GM19193 (cell line): Measurements from ENCODE around the gene HNRNPF.

Source experiments
- POLR2A ChIP-seq: IDR thresholded peaks from 4 replicates; pipeline ENCODE4 v1.6.1; 2011; ENCODE audit not compliant: insufficient read depth, insufficient read length; ENCODE audit errors: extremely low read depth

The HNRNPF gene

DNA sequence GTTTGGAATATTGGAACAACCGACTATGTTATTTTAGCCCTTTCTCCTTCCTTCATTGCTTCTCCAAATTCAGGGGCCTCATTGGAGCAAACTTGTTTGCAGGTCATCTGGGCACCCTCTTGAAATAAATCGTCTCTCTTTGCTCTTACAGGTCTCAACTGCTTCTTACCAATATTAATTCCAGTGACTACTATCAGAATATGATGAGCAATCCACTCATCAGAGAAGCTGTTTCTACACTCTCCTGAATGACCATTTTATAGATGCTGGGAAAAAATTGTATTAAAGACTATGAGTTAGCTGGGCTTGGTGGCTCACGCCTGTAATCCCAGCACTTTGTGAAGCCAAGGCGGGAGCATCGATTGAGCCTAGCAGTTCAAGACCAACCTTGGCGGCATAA lies 12.5 kb upstream of the HNRNPF start:
- TF ChIP-seq POLR2A = no peak

DNA sequence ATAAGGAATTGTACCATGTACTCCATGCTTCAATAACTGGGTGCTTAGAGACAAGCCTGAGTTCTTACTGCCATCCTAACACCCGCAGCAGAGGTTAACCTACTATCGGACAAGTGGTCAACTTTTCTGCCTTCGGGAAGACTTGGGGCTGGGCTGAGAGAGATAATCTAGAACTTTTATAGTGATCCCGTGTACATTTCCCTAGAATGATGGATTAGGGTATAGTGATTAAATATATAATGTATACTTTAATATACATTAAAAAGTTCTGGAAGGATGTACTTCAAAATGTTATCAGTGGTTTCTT lies 12.2 kb upstream of the HNRNPF start:
- no peak for TF ChIP-seq POLR2A

DNA sequence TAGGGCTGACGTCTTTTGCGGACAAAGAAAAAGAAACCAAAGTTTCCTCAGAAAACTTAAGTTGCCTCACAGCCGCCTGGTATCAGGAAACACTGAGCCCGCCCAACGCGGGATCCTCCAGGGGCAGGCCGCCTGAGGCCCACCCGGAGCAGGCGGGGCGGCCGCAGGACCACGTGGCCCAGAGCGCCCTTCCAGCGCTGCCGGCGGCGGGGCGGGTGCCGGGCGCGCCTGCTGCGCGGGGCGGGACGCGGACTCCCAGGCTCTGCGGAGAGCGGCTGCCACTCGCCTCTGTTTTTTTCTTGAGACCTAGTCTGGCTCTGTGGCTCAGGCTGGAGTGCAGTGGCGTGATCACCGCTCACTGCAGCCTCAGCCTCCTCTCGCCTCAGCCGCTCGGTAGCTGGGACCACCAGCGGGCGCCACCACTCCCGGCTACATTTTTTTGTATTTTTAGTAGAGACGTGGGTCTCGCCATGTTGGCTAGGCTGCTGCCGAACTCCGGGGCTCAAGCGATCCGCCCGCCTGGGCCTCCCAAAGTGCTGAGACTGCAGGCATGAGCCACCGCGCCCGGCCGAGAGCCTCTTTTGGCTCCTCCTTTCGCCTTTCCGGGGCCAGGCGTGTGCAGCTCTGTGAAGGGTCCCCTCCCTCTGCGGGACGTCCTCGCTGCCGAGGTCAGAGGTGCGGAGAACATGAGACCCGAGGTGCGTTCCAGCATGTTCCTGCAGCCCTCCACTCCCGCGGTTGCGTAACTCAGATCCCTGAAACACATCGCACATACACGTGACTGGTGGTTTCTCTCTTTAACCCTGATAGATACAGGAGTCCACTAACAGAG lies 11.6 kb upstream of the HNRNPF start:
- TF ChIP-seq POLR2A = peak; percentile 89

DNA sequence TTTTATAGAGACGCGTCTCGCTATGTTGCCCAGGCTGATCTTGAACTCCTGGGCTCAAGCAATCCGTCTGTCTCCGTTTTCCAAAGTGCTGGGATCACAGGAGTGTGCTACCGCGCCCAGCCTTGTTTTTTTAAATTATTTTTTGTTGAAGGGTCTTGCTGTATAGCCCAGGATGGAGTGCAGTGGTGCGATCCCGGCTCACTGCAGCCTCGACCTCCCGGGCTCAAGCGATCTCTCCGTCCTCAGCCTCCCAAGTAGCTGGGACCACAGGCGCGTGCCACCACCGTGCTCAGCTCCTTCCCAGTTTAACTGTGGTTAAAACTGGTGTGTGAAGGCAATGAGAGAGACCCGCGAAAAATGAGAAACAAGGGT lies 11.0 kb upstream of the HNRNPF start:
- no peak for TF ChIP-seq POLR2A

DNA sequence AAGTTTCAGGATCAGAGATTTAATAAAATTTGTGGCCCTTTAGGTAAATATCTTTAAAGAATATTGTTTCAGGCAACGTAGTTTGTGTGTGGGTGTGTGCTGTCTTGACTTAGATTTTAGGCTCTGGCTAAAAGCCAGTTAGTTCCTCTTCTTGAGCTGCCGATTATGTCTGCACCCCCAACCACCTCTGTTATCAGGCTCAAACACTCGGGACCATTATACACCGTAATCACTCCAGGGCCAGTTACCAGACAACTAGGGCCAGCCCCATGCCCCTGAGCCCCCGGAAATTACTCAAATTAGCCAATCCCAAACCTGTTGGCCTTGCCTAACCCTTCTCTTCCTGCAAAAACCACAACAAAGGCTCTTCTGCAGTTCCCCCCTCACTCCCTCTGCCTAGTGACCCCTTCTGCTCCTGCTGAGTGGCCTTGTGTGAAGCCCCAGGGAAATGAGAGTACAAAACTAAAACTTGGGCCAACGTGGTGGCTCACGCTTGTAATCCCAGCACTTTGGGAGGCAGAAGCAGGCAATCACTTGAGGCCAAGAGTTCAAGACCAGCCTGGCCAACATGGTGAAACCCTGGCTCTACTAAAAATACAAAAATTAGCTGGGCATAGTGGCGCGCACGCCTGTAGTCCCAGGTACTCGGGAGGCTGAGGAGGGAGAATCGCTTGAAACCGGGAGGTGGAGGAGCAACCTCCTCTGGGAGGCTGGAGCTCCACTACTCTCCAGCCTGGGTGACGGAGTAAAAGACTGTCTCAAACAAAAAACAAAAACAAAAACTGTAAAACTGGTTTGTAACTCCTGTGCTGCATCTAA lies 9.2 kb upstream of the HNRNPF start:
- no peak for TF ChIP-seq POLR2A

DNA sequence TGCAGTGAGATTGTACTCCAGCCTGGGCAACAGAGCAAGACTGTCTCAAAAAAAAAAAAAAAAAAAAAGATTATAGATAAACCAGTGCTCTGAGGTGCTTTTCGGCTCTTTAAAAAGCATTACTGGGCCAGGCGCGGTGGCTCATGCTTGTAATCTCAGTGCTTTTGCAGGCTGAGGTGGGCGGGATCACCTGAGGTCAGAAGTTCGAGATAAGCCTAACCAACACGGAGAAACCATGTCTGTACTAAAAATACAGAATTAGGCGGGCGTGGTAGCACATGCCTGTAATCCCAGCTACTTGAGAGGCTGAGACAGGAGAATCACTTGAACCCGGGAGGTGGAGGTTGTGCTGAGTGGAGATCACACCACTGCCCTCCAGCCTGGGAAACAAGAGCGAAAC lies 6.6 kb upstream of the HNRNPF start:
- TF ChIP-seq POLR2A = no peak

DNA sequence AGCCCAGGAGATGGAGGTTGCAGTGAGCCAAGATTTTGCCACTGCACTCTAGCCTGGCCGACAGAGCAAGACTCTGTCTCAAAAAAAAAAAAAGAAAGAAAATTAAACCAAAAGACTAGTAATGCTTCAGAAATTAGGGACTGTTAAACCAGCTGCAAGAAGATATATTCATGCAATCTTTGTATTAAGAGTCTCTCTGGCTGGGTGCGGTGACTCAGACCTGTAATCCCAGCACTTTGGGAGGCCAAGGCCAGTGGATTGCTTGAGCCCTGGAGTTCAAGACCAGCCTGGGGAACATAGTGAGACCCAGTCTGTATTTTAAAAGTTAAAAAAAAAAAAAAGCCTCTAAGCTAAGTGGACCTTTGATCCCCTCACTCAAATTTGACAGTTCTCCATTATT lies 2.5 kb upstream of the HNRNPF start:
- no peak for TF ChIP-seq POLR2A

DNA sequence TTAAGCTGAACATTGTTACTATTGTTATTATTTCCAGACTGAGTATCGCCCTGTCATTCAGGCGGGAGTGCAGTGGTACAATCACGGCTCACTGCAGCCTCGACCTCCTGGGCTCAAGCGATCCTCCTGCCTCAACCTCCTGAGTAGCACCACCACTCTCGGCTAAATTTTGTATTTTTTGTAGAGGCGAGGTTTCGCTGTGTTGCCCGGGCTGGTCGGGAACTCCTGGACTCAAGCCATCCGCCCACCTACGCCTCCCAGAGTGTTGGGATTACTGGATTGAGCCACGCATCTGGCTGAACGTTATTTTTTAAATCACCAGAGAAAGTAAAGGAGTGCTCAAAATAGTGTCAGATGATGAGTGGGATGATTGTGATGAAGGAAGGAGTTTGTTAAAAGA lies 1.4 kb upstream of the HNRNPF start:
- TF ChIP-seq POLR2A = no peak

DNA sequence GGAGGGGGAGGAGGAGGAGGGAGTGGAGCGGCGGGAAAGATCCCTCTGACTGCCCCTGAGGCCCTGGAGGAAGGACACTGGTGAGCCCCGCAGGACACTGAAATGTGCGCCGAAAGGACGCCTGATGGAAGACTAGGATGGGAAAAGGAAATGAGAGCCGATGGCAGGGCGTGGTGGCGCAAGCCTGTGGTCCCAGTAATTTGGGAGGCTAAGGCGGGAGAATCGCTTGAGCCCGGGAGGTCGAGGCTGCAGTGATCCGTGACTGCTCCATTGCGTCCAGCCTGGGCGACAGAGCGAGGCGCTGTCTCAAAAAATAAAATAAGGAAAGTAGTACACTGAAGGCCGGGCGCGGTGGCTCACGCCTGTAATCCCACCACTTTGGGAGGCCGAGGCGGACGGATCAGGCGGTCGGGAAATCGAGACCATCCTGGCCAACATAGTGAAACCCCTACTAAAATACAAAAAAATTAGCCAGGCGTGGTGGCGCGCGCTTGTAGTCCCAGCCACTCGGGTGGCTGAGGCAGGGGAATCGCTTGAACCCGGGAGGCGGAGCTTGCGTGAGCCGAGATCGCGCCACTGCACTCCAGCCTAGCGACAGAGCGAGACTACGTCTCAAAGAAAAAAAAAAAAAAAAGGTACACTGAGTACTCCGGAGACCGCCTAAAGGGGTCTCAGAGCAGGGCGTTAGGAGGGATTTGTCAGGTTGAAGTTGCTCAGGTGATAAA lies 561 bp upstream of the HNRNPF start:
- TF ChIP-seq POLR2A = no peak

DNA sequence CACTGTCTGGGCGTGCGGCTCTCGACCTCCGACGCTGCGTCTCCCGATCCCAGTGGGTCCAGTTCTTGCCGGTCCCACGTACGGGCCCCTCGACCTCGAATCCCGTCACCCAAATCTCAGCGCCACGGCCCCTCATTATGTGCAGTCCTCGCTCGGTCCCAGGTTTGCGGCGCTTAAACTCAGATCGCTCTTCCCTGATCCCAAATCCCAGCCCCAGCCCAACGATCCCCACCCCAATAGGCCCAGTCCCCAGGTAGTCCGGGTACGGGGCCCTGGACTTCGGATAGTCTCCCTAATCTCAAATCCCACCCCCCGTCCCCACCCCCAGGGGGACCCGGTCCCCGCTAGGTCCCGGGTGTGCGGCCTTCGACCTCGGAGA lies 666 bp downstream of the HNRNPF start:
- no peak for TF ChIP-seq POLR2A

DNA sequence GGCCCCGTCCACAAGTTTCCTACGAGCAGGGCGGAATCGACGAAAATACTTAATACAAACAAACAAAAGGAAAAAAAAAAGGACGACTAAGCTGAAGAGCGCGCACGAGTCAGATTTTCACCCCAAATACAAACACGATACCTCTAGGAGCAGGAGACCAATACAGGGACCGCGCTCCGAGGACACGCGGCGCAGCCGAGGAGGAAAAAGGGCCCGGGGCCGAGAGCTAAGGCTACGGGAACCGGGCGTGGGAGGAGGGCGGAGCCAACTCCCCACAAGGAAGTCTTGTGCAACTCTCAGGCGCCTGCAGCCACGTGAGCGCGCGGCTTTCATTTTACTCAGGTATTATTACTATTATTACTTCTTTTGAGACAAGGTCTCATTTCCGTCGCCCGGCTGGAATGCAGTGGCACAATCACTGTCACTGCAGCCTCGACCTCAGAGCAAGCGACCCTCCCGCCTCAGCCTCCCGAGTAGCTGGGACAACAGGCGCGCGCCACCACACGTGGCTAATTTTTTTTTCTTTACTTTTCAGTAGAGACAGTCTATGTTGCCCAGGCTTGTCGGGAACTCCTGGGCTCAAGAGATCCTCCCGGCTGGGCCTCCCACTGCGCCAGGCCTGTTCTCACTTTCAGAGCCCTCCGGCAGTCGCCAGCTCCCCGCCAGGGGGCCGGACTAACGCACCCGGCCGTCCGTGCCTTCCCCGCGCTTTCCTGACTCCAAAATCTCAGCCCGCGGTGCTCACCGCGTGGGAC lies 1.2 kb downstream of the HNRNPF start:
- TF ChIP-seq POLR2A = peak; percentile 92

DNA sequence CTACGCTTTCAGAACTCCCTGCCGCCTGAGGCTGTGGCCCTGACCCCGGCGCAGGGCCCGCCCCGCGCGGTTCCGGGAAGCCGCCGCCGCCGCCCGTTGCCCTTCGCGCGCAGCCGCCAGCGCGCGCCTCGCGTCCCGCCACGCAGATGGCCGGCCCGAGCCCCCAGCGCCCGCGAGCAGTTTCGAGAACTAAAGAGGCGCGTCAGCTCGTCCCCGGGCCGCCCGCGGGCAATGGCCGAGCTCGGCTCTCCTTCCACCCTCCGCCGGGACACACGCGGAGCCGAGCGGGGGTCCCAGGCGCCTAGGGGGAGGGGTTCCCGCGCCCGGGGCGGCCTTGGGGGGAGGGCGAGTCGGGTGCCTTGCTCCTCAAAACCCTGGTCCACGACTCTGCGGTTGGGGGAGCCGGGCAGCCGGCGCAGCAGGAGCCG lies 1.8 kb downstream of the HNRNPF start:
- TF ChIP-seq POLR2A = no peak

DNA sequence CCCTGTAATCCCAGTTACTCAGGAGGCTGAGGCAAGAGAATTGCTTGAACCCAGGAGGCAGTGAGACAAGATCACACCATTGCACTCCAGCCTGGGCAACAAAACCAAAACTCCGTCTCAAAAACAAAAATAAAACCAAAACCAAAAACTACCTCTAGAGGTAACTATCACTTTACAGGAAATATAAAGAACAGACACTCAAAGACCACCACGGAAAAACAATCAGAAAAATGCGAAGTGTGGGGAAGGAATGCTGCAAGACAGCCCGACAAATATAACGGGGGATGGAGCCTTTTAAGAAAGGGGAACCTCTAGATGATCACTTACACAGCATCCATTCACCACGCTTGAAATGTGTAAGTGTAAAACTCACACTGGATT lies 4.3 kb downstream of the HNRNPF start:
- no peak for TF ChIP-seq POLR2A

DNA sequence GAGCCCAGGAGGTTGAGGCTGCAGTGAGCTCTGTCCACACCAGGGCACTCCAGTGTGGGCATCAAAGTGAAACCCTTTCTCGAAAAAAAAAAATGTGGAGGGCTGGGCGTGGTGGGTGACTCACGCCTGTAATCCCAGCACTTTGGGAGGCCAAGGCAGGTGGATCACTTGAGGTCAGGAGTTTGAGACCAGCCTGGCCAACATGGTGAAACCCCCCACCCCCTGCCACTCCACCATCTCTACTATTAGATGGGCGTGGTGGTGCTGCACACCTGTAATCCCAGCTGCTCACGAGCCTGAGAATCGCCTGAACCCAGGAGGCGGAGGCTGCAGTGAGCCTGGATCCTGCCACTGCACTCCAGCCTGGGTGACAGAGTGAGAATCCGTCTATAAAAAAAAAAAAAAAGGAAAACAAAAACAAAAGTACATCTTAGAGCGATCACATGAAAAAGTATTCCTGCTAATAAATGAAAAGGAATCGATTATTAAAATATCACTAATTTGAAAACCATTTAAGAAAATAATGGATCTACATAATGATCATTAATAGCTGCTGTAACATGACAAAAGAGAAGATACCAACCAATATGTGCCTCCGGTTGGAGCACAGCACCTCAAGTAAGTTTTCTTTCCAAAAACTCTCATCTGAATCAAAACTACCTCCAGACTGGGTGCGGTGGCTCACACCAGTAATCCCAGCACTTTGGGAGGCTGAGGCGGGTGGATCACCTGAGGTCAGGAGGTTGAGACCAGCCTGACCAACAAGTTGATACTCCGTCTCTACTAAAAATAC lies 4.9 kb downstream of the HNRNPF start:
- TF ChIP-seq POLR2A = no peak
